ENCODE results near the gene AJAP1. TPM values are rescaled to one million over a fixed set of nuclear protein-coding genes. Genes with fewer than 3 reads are reported as not detected.

The AJAP1 gene
- polyA plus RNA-seq, 1 donor from 2014 or later, result 7.9 TPM

GRCh38 chr1:4781646-4782045 is 127.2 kb downstream of the AJAP1 start:
- H3K9me2 ChIP-seq (ENCODE audit: insufficient read depth, low read length), result no peaks in the 10 kb centered on the region
- no peak overlapping the region for H2AFZ ChIP-seq (ENCODE audit: low read depth, low read length)
- H3K36me3 ChIP-seq (ENCODE audit: insufficient read depth, low read length), result no peaks in the 10 kb centered on the region
- no peak for TF ChIP-seq CTCF (IDR thresholded peaks at IDR 0.05; ENCODE audit: poor library complexity, severe bottlenecking)
- TF ChIP-seq TAF1 (IDR thresholded peaks at IDR 0.05; ENCODE audit: low read depth), result no peak
- no peak for TF ChIP-seq EZH2 (IDR thresholded peaks at IDR 0.05; ENCODE audit: borderline replicate concordance, insufficient read depth, low read length, poor library complexity, severe bottlenecking)
- no peak for TF ChIP-seq SMC3 (conservative IDR thresholded peaks at IDR 0.05; ENCODE audit: poor library complexity)
- TF ChIP-seq EP300 (conservative IDR thresholded peaks at IDR 0.05; ENCODE audit: poor library complexity, severe bottlenecking), result no peak
- TF ChIP-seq RAD21 (conservative IDR thresholded peaks at IDR 0.05), result no peak
- TF ChIP-seq REST (IDR thresholded peaks at IDR 0.05; ENCODE audit: borderline replicate concordance), result no peak
- no peak for TF ChIP-seq MXI1 (conservative IDR thresholded peaks at IDR 0.05; ENCODE audit: poor library complexity, severe bottlenecking)
- no peak for TF ChIP-seq POLR2AphosphoS5 (IDR thresholded peaks at IDR 0.05)
- no peak overlapping the region for H3K4me3 ChIP-seq (ENCODE audit: low read length)
- H3K27me3 ChIP-seq (ENCODE audit: insufficient read depth, low read depth, low read length), result no peaks in the 10 kb centered on the region
- no peaks in the 10 kb centered on the region for H3K9me3 ChIP-seq (ENCODE audit: low read length)
- no peak overlapping the region for H3K9ac ChIP-seq (ENCODE audit: low read length)
- no peak overlapping the region for H3K4me2 ChIP-seq (ENCODE audit: low read length)
- H4K20me1 ChIP-seq (ENCODE audit: insufficient read depth), result no peaks in the 10 kb centered on the region
- H3F3A ChIP-seq (ENCODE audit: insufficient read depth, low read length, poor library complexity, severe bottlenecking), result no peaks in the 10 kb centered on the region
- H3K27ac ChIP-seq (ENCODE audit: low read length), result no peak overlapping the region
- H3K79me2 ChIP-seq (replicated peaks; ENCODE audit: insufficient read depth, low read length), result no peaks in the 10 kb centered on the region

GRCh38 chr1:4784761-4785160 is 130.4 kb downstream of the AJAP1 start:
- H3K9me2 ChIP-seq (ENCODE audit: insufficient read depth, low read length), result no peaks in the 10 kb centered on the region
- H2AFZ ChIP-seq (ENCODE audit: low read depth, low read length), result no peak overlapping the region
- H3F3A ChIP-seq (ENCODE audit: insufficient read depth, low read length, poor library complexity, severe bottlenecking), result no peaks in the 10 kb centered on the region
- H3K4me3 ChIP-seq (ENCODE audit: low read length), result no peak overlapping the region
- H3K9me3 ChIP-seq (ENCODE audit: low read length), result no peaks in the 10 kb centered on the region
- H3K27ac ChIP-seq (ENCODE audit: low read length), result no peak overlapping the region
- no peaks in the 10 kb centered on the region for H3K36me3 ChIP-seq (ENCODE audit: insufficient read depth, low read length)
- TF ChIP-seq EP300 (conservative IDR thresholded peaks at IDR 0.05; ENCODE audit: poor library complexity, severe bottlenecking) (no peak), TAF1 (IDR thresholded peaks at IDR 0.05; ENCODE audit: low read depth) (no peak), SMC3 (conservative IDR thresholded peaks at IDR 0.05; ENCODE audit: poor library complexity) (no peak), EZH2 (IDR thresholded peaks at IDR 0.05; ENCODE audit: borderline replicate concordance, insufficient read depth, low read length, poor library complexity, severe bottlenecking) (no peak), POLR2AphosphoS5 (IDR thresholded peaks at IDR 0.05) (no peak), RAD21 (conservative IDR thresholded peaks at IDR 0.05) (no peak), MXI1 (conservative IDR thresholded peaks at IDR 0.05; ENCODE audit: poor library complexity, severe bottlenecking) (no peak), CTCF (IDR thresholded peaks at IDR 0.05; ENCODE audit: poor library complexity, severe bottlenecking) (no peak), REST (IDR thresholded peaks at IDR 0.05; ENCODE audit: borderline replicate concordance) (no peak)
- H3K9ac ChIP-seq (ENCODE audit: low read length), result no peak overlapping the region
- no peaks in the 10 kb centered on the region for H3K27me3 ChIP-seq (ENCODE audit: insufficient read depth, low read depth, low read length)
- H3K4me2 ChIP-seq (ENCODE audit: low read length), result no peak overlapping the region
- no peaks in the 10 kb centered on the region for H4K20me1 ChIP-seq (ENCODE audit: insufficient read depth)
- H3K79me2 ChIP-seq (replicated peaks; ENCODE audit: insufficient read depth, low read length), result no peaks in the 10 kb centered on the region

All from neural cell (in vitro differentiated cells).